NAMALWA (cell line): ENCODE measurements around the gene CAMK4.

Experiments used
- DNase-seq: peaks from one replicate; pipeline ENCODE4 v3.0.0-alpha.2; 2015; ENCODE audit warnings: low spot score

Gene CAMK4

GRCh38 chr5:111537141-111538024, 313.2 kb downstream of the CAMK4 start:
- DNase-seq = no peak
